A549 (cell line): ENCODE results near the gene IQSEC2.

Source experiments
- MYC ChIP-seq: IDR thresholded peaks from 2 replicates; pipeline ENCODE4 v1.6.1; 2012; ENCODE audit warnings: mild to moderate bottlenecking, inconsistent platforms, low read length, improper control_type of control experiment, borderline replicate concordance
- TF ChIP-seq, protein P1 (sequence below): fragments of >200 bp; sonication (Bioruptor Twin); formaldehyde crosslinking; IDR thresholded peaks from 3 replicates; pipeline ENCODE4 v1.5.1; 2016

GRCh38 chrX:53257670-53258423 is 23.5 kb downstream of the IQSEC2 start:
- no peak for TF ChIP-seq MYC
- TF ChIP-seq, protein P1, sequence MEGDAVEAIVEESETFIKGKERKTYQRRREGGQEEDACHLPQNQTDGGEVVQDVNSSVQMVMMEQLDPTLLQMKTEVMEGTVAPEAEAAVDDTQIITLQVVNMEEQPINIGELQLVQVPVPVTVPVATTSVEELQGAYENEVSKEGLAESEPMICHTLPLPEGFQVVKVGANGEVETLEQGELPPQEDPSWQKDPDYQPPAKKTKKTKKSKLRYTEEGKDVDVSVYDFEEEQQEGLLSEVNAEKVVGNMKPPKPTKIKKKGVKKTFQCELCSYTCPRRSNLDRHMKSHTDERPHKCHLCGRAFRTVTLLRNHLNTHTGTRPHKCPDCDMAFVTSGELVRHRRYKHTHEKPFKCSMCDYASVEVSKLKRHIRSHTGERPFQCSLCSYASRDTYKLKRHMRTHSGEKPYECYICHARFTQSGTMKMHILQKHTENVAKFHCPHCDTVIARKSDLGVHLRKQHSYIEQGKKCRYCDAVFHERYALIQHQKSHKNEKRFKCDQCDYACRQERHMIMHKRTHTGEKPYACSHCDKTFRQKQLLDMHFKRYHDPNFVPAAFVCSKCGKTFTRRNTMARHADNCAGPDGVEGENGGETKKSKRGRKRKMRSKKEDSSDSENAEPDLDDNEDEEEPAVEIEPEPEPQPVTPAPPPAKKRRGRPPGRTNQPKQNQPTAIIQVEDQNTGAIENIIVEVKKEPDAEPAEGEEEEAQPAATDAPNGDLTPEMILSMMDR = no peak
